Keratinocyte (primary cell): ENCODE measurements around the gene SPECC1L.

Source experiments
- CTCF ChIP-seq, 3 experiments: IDR thresholded peaks in 1 of 3; conservative IDR thresholded peaks in 1 of 3; optimal IDR thresholded peaks in 1 of 3; 2 replicates in 2 of 3; 3 replicates in 1 of 3; pipeline versions ENCODE3 to v1.5.1; 2011; ENCODE audit warnings: low read length in 3 of 3, mild to moderate bottlenecking in 3 of 3, moderate library complexity in 2 of 3, control low read depth in 1 of 3, inconsistent platforms in 1 of 3; ENCODE audit not compliant: insufficient read depth in 2 of 3; ENCODE audit errors: extremely low read depth in 1 of 3
- EZH2 ChIP-seq: IDR thresholded peaks from one replicate; pipeline ENCODE4 v1.6.1; 2012; ENCODE audit warnings: inconsistent platforms, mild to moderate bottlenecking, low read length, moderate library complexity

GRCh38 chr22:24380905-24381230 lies 110.2 kb downstream of the SPECC1L start:
- TF ChIP-seq CTCF (optimal IDR thresholded peaks at IDR 0.05 in 1 of 3, IDR thresholded peaks at IDR 0.05 in 1 of 3, conservative IDR thresholded peaks at IDR 0.05 in 1 of 3; ENCODE audit: extremely low read depth in 1 of 3, insufficient read depth in 2 of 3, low read length in 3 of 3) (no peak), EZH2 (no peak)
